SK-N-SH treated with all-trans-retinoic acid at 6 μM for 48 hours (cell line): ENCODE results near the gene RAP1GAP.

Source experiments
- ATAC-seq: fragments of 200-7000 bp; cut with Tn5 transposase; 3 replicates; pipeline ENCODE4 v1.9.1; 2020; ENCODE audit warnings: mild to moderate bottlenecking, moderate library complexity
- ARNTL ChIP-seq: fragments of 450-650 bp; formaldehyde crosslinking; IDR thresholded peaks from 2 replicates; pipeline ENCODE4 v1.5.0; 2020; ENCODE audit warnings: low read depth, mild to moderate bottlenecking, moderate library complexity, borderline replicate concordance
- GLIS3 ChIP-seq: fragments of 250-450 bp; sonication (Bioruptor Pico); IDR thresholded peaks from 2 replicates; pipeline ENCODE4 v1.5.0; 2020; ENCODE audit warnings: mild to moderate bottlenecking, moderate library complexity
- ISL1 ChIP-seq: fragments of 250-450 bp; sonication (Bioruptor Pico); IDR thresholded peaks from 2 replicates; pipeline ENCODE4 v2.1.2; 2022; ENCODE audit warnings: mild to moderate bottlenecking, moderate library complexity
- OSR1 ChIP-seq: fragments of 250-450 bp; sonication (Bioruptor Pico); IDR thresholded peaks from 2 replicates; pipeline ENCODE4 v1.8.0; 2022; ENCODE audit warnings: moderate library complexity, mild to moderate bottlenecking, inconsistent platforms
- PPARA ChIP-seq: fragments of 250-450 bp; sonication (Bioruptor Pico); IDR thresholded peaks from 2 replicates; pipeline ENCODE4 v1.5.0; 2020; ENCODE audit warnings: mild to moderate bottlenecking, borderline replicate concordance
- RARB ChIP-seq: fragments of 250-450 bp; sonication (Bioruptor Pico); IDR thresholded peaks from 2 replicates; pipeline ENCODE4 v1.8.0; 2021; ENCODE audit warnings: mild to moderate bottlenecking, moderate library complexity
- TCF4 ChIP-seq: fragments of 250-450 bp; sonication (Bioruptor Pico); IDR thresholded peaks from 2 replicates; pipeline ENCODE4 v1.8.0; 2021; ENCODE audit warnings: mild to moderate bottlenecking, moderate library complexity, borderline replicate concordance
- TOX ChIP-seq: fragments of 250-450 bp; sonication (Bioruptor Pico); IDR thresholded peaks from 2 replicates; pipeline ENCODE4 v1.8.0; 2021; ENCODE audit warnings: mild to moderate bottlenecking, moderate library complexity, borderline replicate concordance
- ZC3H10 ChIP-seq: fragments of 250-450 bp; sonication (Bioruptor Pico); IDR thresholded peaks from 2 replicates; pipeline ENCODE4 v1.5.1; 2021; ENCODE audit warnings: mild to moderate bottlenecking, moderate library complexity
- ZNF565 ChIP-seq: fragments of 450-650 bp; formaldehyde crosslinking; conservative IDR thresholded peaks from 2 replicates; pipeline ENCODE4 v1.5.0; 2020; ENCODE audit warnings: low read depth, mild to moderate bottlenecking, moderate library complexity
- ZNF70 ChIP-seq: fragments of 450-650 bp; formaldehyde crosslinking; IDR thresholded peaks from 2 replicates; pipeline ENCODE4 v1.5.0; 2020; ENCODE audit warnings: mild to moderate bottlenecking, moderate library complexity
- ZNF8 ChIP-seq: fragments of 450-650 bp; formaldehyde crosslinking; IDR thresholded peaks from 2 replicates; pipeline ENCODE4 v1.5.0; 2020; ENCODE audit warnings: mild to moderate bottlenecking, moderate library complexity
- TF ChIP-seq, protein P1 (sequence below): fragments of 250-450 bp; sonication (Bioruptor Pico); IDR thresholded peaks from 2 replicates; pipeline ENCODE4 v1.5.1; 2021; ENCODE audit warnings: mild to moderate bottlenecking, moderate library complexity
- TF ChIP-seq, protein P2 (sequence below): fragments of 250-450 bp; sonication (Bioruptor Pico); IDR thresholded peaks from 2 replicates; pipeline ENCODE4 v1.8.0; 2021; ENCODE audit warnings: low read depth, mild to moderate bottlenecking, moderate library complexity, borderline replicate concordance
- TF ChIP-seq, protein P3 (sequence below): fragments of 250-450 bp; sonication (Bioruptor Pico); IDR thresholded peaks from 2 replicates; pipeline ENCODE4 v1.8.0; 2020; ENCODE audit warnings: mild to moderate bottlenecking, moderate library complexity, borderline replicate concordance
- TF ChIP-seq, protein P4 (sequence below): fragments of 250-450 bp; sonication (Bioruptor Pico); IDR thresholded peaks from 2 replicates; pipeline ENCODE4 v1.5.1; 2020; ENCODE audit warnings: low read depth, mild to moderate bottlenecking, moderate library complexity

RAP1GAP gene

DNA sequence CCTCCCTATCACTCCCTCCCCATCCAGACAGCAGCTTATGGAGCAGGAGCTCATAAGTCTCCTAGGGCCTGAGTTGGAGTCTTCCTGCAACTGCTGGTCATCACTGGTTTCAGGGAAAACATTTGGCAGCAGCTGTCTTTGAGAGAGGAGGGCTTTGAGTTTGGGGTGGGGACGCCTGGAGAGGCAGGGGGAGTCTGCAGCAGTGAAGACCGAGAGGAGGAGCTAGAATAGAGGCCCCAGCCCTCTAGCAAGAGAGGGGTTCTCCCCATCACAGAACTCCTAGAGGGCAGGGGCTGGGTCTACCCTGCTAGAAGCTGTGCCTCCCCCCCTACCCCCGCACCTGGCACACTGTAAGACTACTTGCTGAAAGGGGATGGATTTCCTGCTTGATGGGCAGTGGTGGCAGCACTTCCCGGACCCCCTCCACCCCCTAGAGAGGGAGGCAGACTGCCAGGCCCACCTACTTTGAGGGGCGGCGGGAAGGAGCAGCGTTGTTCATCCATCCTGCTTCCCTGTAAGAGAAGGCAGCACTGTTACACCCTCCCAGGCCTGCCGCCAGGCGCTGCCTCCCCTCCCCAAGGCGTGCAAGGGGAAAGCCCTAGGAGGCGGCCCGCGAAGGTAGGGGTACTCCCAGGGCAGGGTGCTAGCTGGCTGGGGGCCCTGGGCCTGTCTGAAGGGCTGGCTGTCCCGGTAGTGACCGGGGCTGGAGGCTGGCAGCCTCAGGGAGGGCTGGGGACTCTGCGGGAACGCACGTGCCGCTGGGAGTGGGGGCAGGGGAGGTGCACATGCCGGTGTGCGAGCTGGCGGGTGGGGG, 50.4 kb downstream of the RAP1GAP start:
- TF ChIP-seq, protein P1, sequence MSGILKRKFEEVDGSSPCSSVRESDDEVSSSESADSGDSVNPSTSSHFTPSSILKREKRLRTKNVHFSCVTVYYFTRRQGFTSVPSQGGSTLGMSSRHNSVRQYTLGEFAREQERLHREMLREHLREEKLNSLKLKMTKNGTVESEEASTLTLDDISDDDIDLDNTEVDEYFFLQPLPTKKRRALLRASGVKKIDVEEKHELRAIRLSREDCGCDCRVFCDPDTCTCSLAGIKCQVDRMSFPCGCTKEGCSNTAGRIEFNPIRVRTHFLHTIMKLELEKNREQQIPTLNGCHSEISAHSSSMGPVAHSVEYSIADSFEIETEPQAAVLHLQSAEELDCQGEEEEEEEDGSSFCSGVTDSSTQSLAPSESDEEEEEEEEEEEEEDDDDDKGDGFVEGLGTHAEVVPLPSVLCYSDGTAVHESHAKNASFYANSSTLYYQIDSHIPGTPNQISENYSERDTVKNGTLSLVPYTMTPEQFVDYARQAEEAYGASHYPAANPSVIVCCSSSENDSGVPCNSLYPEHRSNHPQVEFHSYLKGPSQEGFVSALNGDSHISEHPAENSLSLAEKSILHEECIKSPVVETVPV = no peak
- no peak for ATAC-seq

DNA sequence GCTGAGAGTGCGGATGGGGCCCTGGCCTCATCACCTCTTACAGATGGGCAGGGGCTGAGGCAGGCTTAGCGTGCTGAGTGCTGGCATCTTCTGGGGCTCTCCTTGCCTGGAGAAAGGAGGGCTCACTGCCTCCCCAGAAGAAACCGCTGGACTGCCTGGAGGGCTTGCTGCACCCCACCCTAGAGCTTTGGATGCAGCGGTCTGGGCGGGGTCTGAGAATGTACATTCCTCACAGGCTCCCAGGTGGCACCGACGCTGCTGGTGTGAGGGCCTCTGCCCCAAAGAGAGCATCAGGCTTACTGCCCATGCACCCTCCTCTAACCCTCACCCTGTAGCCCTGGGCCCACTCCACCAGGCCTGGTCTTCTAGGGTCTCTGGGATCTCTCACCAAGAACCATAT, 51.1 kb downstream of the RAP1GAP start:
- no peak for ATAC-seq
- no peak for TF ChIP-seq ARNTL (CRISPR knock-in tag)
- TF ChIP-seq, protein P2, sequence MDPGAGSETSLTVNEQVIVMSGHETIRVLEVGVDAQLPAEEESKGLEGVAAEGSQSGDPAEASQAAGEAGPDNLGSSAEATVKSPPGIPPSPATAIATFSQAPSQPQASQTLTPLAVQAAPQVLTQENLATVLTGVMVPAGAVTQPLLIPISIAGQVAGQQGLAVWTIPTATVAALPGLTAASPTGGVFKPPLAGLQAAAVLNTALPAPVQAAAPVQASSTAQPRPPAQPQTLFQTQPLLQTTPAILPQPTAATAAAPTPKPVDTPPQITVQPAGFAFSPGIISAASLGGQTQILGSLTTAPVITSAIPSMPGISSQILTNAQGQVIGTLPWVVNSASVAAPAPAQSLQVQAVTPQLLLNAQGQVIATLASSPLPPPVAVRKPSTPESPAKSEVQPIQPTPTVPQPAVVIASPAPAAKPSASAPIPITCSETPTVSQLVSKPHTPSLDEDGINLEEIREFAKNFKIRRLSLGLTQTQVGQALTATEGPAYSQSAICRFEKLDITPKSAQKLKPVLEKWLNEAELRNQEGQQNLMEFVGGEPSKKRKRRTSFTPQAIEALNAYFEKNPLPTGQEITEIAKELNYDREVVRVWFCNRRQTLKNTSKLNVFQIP (CRISPR knock-in tag) = no peak
- TF ChIP-seq, protein P3, sequence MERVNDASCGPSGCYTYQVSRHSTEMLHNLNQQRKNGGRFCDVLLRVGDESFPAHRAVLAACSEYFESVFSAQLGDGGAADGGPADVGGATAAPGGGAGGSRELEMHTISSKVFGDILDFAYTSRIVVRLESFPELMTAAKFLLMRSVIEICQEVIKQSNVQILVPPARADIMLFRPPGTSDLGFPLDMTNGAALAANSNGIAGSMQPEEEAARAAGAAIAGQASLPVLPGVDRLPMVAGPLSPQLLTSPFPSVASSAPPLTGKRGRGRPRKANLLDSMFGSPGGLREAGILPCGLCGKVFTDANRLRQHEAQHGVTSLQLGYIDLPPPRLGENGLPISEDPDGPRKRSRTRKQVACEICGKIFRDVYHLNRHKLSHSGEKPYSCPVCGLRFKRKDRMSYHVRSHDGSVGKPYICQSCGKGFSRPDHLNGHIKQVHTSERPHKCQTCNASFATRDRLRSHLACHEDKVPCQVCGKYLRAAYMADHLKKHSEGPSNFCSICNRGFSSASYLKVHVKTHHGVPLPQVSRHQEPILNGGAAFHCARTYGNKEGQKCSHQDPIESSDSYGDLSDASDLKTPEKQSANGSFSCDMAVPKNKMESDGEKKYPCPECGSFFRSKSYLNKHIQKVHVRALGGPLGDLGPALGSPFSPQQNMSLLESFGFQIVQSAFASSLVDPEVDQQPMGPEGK = no peak
- TF ChIP-seq TCF4 (CRISPR knock-in tag) = no peak
- no peak for TF ChIP-seq ZC3H10
- no peak for TF ChIP-seq ZNF565
- TF ChIP-seq PPARA (CRISPR knock-in tag) = no peak
- TF ChIP-seq OSR1 = no peak

DNA sequence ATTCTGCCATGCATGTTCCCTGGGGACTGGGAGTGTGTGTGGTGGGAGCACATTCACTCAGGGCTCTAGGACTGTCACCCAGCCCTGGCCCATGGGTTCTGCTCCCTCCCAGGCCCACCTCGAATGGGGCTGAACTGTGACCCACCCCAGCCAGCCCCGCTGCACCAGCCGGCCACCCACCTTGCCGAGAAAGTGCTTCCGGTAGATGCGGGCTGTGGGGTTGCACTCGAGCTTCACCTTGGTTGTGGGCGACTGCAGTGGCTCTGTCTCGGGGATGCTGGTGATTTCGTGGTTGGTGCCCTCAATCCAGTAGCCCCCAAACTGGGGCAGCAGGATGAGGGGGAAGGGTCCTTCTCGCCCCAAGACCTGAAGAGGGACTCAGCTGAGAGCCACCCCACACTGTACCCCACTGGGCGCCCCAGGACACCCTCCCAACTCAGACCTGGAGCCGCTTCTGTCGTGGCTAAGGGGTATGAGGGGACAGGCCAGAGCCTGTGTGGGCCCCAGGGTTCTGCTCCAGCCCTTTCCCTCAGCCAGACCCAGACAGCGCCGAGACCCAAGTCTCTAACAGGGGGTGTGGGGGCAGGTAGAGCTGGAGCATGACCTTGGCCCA, 51.9 kb downstream of the RAP1GAP start:
- no peak for TF ChIP-seq ISL1 (CRISPR knock-in tag)
- no peak for TF ChIP-seq PPARA (CRISPR knock-in tag)
- TF ChIP-seq, protein P2 (CRISPR knock-in tag) = no peak
- no peak for TF ChIP-seq GLIS3 (CRISPR knock-in tag)
- TF ChIP-seq, protein P4, sequence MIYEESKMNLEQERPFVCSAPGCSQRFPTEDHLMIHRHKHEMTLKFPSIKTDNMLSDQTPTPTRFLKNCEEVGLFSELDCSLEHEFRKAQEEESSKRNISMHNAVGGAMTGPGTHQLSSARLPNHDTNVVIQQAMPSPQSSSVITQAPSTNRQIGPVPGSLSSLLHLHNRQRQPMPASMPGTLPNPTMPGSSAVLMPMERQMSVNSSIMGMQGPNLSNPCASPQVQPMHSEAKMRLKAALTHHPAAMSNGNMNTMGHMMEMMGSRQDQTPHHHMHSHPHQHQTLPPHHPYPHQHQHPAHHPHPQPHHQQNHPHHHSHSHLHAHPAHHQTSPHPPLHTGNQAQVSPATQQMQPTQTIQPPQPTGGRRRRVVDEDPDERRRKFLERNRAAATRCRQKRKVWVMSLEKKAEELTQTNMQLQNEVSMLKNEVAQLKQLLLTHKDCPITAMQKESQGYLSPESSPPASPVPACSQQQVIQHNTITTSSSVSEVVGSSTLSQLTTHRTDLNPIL = no peak
- TF ChIP-seq, protein P3 = no peak
- TF ChIP-seq TOX (CRISPR knock-in tag) = no peak
- no peak for TF ChIP-seq ZNF70 (CRISPR knock-in tag)

DNA sequence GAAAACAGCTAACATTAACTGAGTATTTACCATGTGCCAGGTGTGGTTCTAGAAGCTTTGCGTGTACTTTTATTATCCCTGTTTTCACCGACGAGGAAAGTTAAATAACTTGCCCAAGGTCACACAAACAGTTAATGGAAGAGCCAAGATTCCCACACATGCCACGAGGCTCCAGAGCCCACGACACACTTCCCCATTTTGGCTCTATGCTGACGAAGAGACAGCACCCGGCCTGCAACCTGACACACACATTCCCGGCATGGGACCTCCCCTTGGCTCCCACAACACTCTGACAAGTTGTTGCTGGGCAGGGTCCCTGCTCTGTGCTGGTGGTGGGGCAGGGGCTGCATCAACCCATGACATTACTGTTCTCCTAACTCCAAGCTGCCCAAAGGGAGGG, 52.8 kb downstream of the RAP1GAP start:
- no peak for ATAC-seq
- TF ChIP-seq TOX (CRISPR knock-in tag) (no peak), ZNF8 (CRISPR knock-in tag) (no peak), RARB (no peak), ISL1 (CRISPR knock-in tag) (no peak)
- TF ChIP-seq, protein P1 = no peak
- TF ChIP-seq, protein P4 = no peak
- TF ChIP-seq, all 23 proteins: peak for 0

More for the DNA sequence above, 51.9 kb downstream of the RAP1GAP start:
- no peak for ATAC-seq
